Smooth muscle cell (in vitro differentiated cells): ENCODE results near the gene TAOK1. TPM values are rescaled to one million over a fixed set of nuclear protein-coding genes. Genes with fewer than 3 reads are reported as not detected.

Source experiments
- DNase-seq: peaks from one replicate; lab custom pipeline; 2025; ENCODE audit not compliant: unreplicated experiment; lab: John Stamatoyannopoulos, UW
- H2AFZ ChIP-seq: fragments of 200-600 bp; sonication (generic); 2 replicates; pipeline ENCODE4 v1.6.0; 2016; ENCODE audit warnings: antibody characterized with exemption, low read depth, mild to moderate bottlenecking
- H3F3A ChIP-seq: fragments of 200-600 bp; sonication (generic); 2 replicates; pipeline ENCODE4 v1.6.0; 2017; ENCODE audit warnings: antibody characterized with exemption, low read depth
- H3K27ac ChIP-seq: fragments of 200-600 bp; sonication (generic); 2 replicates; pipeline ENCODE4 v1.5.1; 2016; ENCODE audit warnings: low read depth, mild to moderate bottlenecking
- H3K27me3 ChIP-seq: fragments of 200-600 bp; sonication (generic); 2 replicates; pipeline ENCODE4 v1.6.1; 2016; ENCODE audit warnings: low read depth, mild to moderate bottlenecking
- H3K36me3 ChIP-seq: fragments of 200-600 bp; sonication (generic); 2 replicates; pipeline ENCODE4 v1.5.1; 2016; ENCODE audit warnings: low read depth
- H3K4me1 ChIP-seq: fragments of 200-600 bp; sonication (generic); 2 replicates; pipeline ENCODE4 v1.5.1; 2016; ENCODE audit warnings: low read depth
- H3K4me2 ChIP-seq: fragments of 200-600 bp; sonication (generic); 2 replicates; pipeline ENCODE4 v1.6.0; 2016; ENCODE audit warnings: mild to moderate bottlenecking
- H3K4me3 ChIP-seq: fragments of 200-600 bp; sonication (generic); 2 replicates; pipeline ENCODE4 v1.5.1; 2016; ENCODE audit warnings: mild to moderate bottlenecking
- H3K79me2 ChIP-seq: fragments of 200-600 bp; sonication (generic); 2 replicates; pipeline ENCODE4 v1.6.0; 2016; ENCODE audit warnings: low read depth, mild to moderate bottlenecking
- H3K9ac ChIP-seq: fragments of 200-600 bp; sonication (generic); 2 replicates; pipeline ENCODE4 v1.6.0; 2016; ENCODE audit warnings: low read depth
- H3K9me3 ChIP-seq: fragments of 200-600 bp; sonication (generic); replicated peaks from 2 replicates; pipeline ENCODE4 v1.5.1; 2016; ENCODE audit warnings: low read depth
- H4K20me1 ChIP-seq: fragments of 200-600 bp; sonication (generic); 2 replicates; pipeline ENCODE4 v1.6.0; 2016; ENCODE audit warnings: low read depth
- WGBS: methylation state at CpG from one replicate; pipeline ENCODE4 v1.1.7; 2016; ENCODE audit warnings: low lambda C conversion rate; 5-methylcytosine and 5-hydroxymethylcytosine counted together
- polyA plus RNA-seq: library from polyadenylated mRNA; unstranded; fragments of >200 nt; fragmentation: Nextera tagmentation; extraction: Ambion mirVana; gene quantifications from 2 replicates; pipeline ENCODE4 v1.2.1, GENCODE V29; 2016
- total RNA-seq: library from RNA; depleted of rRNA; stranded (reverse); fragments of >200 nt; gene quantifications from 2 replicates; pipeline ENCODE4 v1.2.3, GENCODE V29; 2014
- TF ChIP-seq, protein P1 (sequence below): fragments of 200-600 bp; sonication (generic); IDR thresholded peaks from 2 replicates; pipeline ENCODE4 v1.5.1; 2017; ENCODE audit warnings: borderline replicate concordance, mild to moderate bottlenecking, antibody characterized with exemption; ENCODE audit not compliant: insufficient read depth, poor library complexity, severe bottlenecking

The TAOK1 gene
- total and polyA plus RNA-seq, 2 experiments from 2014 or later = 4.7 to 58.7 TPM

DNA sequence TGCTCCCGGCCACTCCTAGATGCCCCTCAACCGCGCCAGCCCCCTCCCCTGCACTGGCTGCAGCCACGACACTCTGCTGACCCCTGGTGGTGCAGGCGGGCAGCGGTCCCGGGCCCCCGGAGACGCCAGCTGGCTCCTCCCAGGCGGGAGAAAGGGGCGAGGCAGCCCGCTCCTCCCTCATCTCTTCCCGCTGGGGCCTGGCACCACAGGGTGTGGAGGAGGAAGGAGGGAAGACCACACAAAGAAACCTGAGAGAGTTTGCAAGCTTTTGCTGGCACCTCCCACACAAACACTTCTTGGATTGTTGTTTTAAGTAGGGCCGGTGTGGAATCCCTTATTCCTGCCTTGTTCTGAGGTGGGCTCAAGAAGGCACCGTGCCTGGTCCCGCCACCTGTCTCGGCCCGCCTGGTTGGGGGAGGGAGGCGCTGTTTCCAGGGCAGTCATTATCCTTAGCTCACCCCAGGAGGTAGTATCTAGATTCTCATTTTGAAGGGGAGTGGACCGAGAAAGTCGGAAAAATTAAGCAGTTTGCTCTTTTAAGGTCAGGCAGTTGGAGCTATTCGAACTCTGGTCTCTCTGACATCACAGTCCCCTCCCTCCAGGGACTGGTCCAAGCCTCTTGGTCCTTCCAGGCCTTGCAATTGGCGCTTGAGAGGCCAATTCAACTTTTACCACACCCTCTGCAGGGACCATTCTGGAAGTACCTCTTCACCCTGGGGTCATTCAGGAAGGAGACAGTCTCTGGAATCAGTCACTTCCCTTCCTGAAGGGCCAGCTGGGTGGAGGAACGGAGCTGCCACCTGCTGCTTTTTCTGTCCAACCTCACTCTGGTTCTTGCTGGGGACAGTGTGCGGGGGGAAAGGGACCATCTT is 201.8 kb downstream of the TAOK1 start:
- 7% methylated on average over 25 of the region's 25 CpGs for WGBS
- H3K27me3 ChIP-seq = no peaks in the 10 kb centered on the region
- H3K79me2 ChIP-seq = peaks cover 19% of the 10 kb centered on the region
- no peak overlapping the region for H3K9ac ChIP-seq
- peak overlapping the region; percentile 92 for H3K4me2 ChIP-seq
- H4K20me1 ChIP-seq = peaks cover 46% of the 10 kb centered on the region
- H3K4me3 ChIP-seq = peak overlapping the region; percentile 50
- H3K4me1 ChIP-seq = peaks cover 38% of the 10 kb centered on the region
- no peaks in the 10 kb centered on the region for H3K36me3 ChIP-seq
- peaks cover 6% of the 10 kb centered on the region for H3F3A ChIP-seq
- H3K9me3 ChIP-seq = no peaks in the 10 kb centered on the region
- no peak overlapping the region for H3K27ac ChIP-seq
- peak overlapping the region; percentile 76 for H2AFZ ChIP-seq
- peak; percentile 85 for DNase-seq
- TF ChIP-seq, protein P1, sequence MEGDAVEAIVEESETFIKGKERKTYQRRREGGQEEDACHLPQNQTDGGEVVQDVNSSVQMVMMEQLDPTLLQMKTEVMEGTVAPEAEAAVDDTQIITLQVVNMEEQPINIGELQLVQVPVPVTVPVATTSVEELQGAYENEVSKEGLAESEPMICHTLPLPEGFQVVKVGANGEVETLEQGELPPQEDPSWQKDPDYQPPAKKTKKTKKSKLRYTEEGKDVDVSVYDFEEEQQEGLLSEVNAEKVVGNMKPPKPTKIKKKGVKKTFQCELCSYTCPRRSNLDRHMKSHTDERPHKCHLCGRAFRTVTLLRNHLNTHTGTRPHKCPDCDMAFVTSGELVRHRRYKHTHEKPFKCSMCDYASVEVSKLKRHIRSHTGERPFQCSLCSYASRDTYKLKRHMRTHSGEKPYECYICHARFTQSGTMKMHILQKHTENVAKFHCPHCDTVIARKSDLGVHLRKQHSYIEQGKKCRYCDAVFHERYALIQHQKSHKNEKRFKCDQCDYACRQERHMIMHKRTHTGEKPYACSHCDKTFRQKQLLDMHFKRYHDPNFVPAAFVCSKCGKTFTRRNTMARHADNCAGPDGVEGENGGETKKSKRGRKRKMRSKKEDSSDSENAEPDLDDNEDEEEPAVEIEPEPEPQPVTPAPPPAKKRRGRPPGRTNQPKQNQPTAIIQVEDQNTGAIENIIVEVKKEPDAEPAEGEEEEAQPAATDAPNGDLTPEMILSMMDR = peak; percentile 89

DNA sequence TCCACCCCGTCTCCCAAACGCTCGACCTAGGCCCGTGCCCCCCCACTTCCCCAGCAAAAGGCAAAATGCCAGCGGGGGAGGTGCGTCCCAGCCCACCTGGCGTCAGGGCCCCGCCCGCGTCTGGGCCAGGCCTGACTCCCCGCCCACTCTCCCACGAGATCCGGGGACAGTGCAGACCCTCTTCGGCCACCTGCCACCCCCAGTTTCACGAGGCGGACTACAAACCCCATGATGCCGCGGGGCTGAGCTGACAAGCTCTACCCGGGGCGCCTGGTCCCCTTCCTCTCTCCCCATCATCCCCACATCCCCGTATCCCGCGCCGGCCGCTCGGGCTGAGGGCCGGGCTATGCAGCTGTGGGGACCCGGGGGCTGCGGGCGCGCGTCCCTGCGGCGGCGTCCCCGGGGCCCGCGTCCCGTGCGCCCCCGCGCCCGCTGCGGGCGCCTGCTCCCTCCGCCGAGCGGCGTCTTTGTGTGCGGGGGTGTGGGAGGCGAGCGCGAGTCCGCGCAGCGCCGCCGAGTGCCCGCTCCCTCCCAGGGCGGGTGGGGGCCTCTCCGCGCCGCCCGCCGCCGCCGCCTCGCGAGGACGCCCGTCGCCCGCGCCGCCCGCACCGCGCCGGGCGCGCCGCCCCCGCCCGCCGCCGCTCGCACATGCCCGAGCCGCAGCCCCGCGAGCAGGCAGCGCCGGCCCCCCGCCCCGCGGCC is 202.8 kb downstream of the TAOK1 start, which contains the start of gene ANKRD13B:
TSS of gene ANKRD13B (plus strand) at position 283 of the 702 bp plus-strand sequence. CDS start 490 bp downstream, outside the sequence.
- H4K20me1 ChIP-seq = peaks cover 45% of the 10 kb centered on the region
- peak within 1 kb of the TSS; percentile 72 for H2AFZ ChIP-seq
- WGBS = 4% methylated on average over 42 of the region's 96 CpGs
- no peaks in the 10 kb centered on the region for H3K27me3 ChIP-seq
- H3K79me2 ChIP-seq = peaks cover 9% of the 10 kb centered on the region
- DNase-seq = no peak
- peak within 1 kb of the TSS; percentile 99 for H3K4me2 ChIP-seq
- peak within 1 kb of the TSS; percentile 68 for H3K4me3 ChIP-seq
- H3F3A ChIP-seq = peaks cover 6% of the 10 kb centered on the region
- H3K27ac ChIP-seq = no peak within 1 kb of the TSS
- H3K9ac ChIP-seq = no peak within 1 kb of the TSS
- no peaks in the 10 kb centered on the region for H3K36me3 ChIP-seq
- TF ChIP-seq, protein P1 = no peak
- H3K4me1 ChIP-seq = peaks cover 39% of the 10 kb centered on the region
- H3K9me3 ChIP-seq = no peaks in the 10 kb centered on the region

DNA sequence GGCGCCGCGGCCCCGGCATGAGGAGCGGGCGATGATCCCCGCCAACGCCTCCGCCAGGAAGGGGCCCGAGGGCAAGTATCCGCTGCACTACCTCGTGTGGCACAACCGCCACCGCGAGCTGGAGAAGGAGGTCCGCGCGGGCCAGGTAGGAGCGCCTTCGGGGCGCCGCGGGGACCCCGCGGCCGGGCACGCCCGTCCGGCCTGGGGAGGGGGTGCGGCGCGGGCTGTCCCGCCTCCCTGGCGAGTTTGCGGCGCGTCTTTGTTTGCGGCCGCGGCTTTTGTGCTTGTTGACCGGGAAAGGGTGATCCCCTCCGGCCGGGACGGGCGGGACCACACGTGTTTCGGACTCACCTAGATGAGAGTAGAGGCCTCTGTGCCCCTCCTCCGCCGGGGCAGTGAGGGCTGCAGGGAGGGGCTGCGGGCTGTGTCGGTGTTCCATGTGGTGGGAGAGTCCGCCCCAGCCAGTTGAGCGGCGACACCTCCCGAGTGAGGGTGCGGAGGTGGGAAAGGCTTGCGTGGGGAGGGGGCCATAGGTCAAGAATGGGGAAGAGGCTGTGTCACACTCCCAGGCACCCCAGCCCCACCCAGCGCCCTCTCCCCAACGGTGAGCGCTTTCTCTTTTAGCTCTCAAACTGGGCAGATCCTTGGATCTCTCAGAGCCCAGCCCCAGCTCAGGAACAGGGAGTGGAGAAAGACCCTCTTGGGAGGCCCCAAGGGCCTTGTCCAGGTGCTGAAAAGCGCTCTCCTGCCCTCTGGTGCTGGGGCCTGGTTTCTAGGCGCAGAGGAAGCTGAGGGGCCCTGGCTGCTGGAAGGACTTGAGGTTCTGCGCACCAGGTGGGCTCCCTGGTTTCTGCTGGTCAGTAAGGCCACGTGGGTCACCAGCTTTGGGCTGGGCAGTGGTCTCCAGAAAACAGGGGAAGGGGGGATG is 203.7 kb downstream of the TAOK1 start:
- Histone ChIP-seq H3K9me3 (no peaks in the 10 kb centered on the region), H2AFZ (peak overlapping the region; percentile 72), H3K79me2 (peaks cover under 1% of the 10 kb centered on the region), H3K4me1 (peaks cover 33% of the 10 kb centered on the region), H3K27ac (no peak overlapping the region), H3K9ac (no peak overlapping the region), H3K4me3 (peak overlapping the region; percentile 68), H3F3A (peaks cover 6% of the 10 kb centered on the region), H3K36me3 (no peaks in the 10 kb centered on the region), H3K4me2 (peak overlapping the region; percentile 99), H3K27me3 (no peaks in the 10 kb centered on the region), H4K20me1 (peaks cover 37% of the 10 kb centered on the region)
- TF ChIP-seq, protein P1 = no peak
- DNase-seq = no peak
- WGBS = 4% methylated on average over 55 of the region's 64 CpGs
